H1 (cell line): Measurements from ENCODE around the gene CCDC185.

Experiments used
- CHD2 ChIP-seq: IDR thresholded peaks from 2 replicates; pipeline ENCODE4 v1.6.1; 2012; ENCODE audit warnings: low read length, improper control_type of control experiment
- CREB1 ChIP-seq: IDR thresholded peaks from 2 replicates; pipeline ENCODE4 v1.6.1; 2012; ENCODE audit warnings: inconsistent platforms
- EZH2 ChIP-seq: fragments of 200-600 bp; sonication (generic); IDR thresholded peaks from 2 replicates; pipeline ENCODE4 v1.7.1; 2012; ENCODE audit warnings: low read depth, mild to moderate bottlenecking, moderate library complexity, low read length, inconsistent platforms; ENCODE audit not compliant: severe bottlenecking
- FOSL1 ChIP-seq: IDR thresholded peaks from 2 replicates; pipeline ENCODE4 v1.6.1; 2011; ENCODE audit warnings: mild to moderate bottlenecking, low read depth, low read length, moderate library complexity; ENCODE audit not compliant: insufficient read depth
- JUND ChIP-seq: IDR thresholded peaks from 2 replicates; pipeline ENCODE4 v1.6.1; 2011; ENCODE audit warnings: mild to moderate bottlenecking, improper control_type of control experiment, low read length
- POLR2AphosphoS5 ChIP-seq: IDR thresholded peaks from 2 replicates; pipeline ENCODE4 v1.6.1; 2011; ENCODE audit warnings: low read depth, low read length
- SAP30 ChIP-seq: fragments of 300-600 bp; sonication (generic); IDR thresholded peaks from 2 replicates; pipeline ENCODE4 v1.7.1; 2012; ENCODE audit warnings: low read length, moderate library complexity, mild to moderate bottlenecking, inconsistent platforms; ENCODE audit not compliant: insufficient read depth, insufficient replicate concordance
- SIN3A ChIP-seq, 2 experiments: IDR thresholded peaks in 1 of 2; conservative IDR thresholded peaks in 1 of 2; 2 replicates each; pipeline ENCODE4 v1.6.1; 2011 to 2012; ENCODE audit warnings: low read length in 2 of 2, improper control_type of control experiment in 1 of 2, low read depth in 1 of 2, mild to moderate bottlenecking in 1 of 2
- SUZ12 ChIP-seq: fragments of 200-600 bp; sonication (generic); IDR thresholded peaks from 2 replicates; pipeline ENCODE4 v1.6.1; 2012; ENCODE audit warnings: mild to moderate bottlenecking, inconsistent platforms, low read length, moderate library complexity, mixed read lengths
- TEAD4 ChIP-seq: IDR thresholded peaks from 2 replicates; pipeline ENCODE4 v1.6.1; 2012; ENCODE audit warnings: low read depth, low read length, inconsistent platforms, mixed read lengths
- YY1 ChIP-seq: IDR thresholded peaks from 2 replicates; pipeline ENCODE4 v1.6.1; 2011; ENCODE audit warnings: low read depth, mild to moderate bottlenecking, low read length
- TF ChIP-seq, protein P1 (sequence below), 3 experiments: IDR thresholded peaks; 1 replicate in 2 of 3; 2 replicates in 1 of 3; pipeline versions ENCODE4 v1.5.1 to v1.6.1; 2011; ENCODE audit warnings: low read length in 3 of 3, mild to moderate bottlenecking in 3 of 3, inconsistent platforms in 2 of 3, low read depth in 1 of 3, moderate library complexity in 1 of 3; ENCODE audit not compliant: insufficient read depth in 1 of 3; ENCODE audit errors: control extremely low read depth in 1 of 3
- TF ChIP-seq, protein P2 (sequence below): IDR thresholded peaks from 2 replicates; pipeline ENCODE4 v1.6.1; 2012; ENCODE audit warnings: inconsistent platforms

DNA sequence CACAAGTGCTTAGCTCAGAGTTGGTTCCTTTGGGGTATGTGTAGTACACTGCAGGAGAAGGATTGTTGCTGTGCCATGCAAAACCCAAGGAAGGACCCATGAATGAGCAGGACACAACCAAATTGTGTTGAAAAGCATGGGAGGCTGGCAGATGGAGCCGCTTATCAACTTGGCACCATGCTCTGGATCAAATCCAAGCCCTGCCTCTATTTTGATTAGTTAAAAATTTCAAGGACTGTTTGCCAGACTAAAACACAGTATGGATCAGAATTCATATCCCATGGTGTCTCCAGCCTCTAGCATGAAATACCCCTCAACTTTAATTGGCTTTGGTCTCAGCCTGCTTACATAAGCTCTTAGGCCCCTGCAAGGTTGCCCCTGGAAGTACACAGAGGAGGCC, 27.8 kb downstream of the CCDC185 start:
- TF ChIP-seq SUZ12 (no peak), CHD2 (no peak), SAP30 (no peak), EZH2 (no peak), TEAD4 (no peak), JUND (no peak), YY1 (no peak), POLR2AphosphoS5 (no peak), SIN3A (conservative IDR thresholded peaks at IDR 0.05 in 1 of 2, IDR thresholded peaks at IDR 0.05 in 1 of 2; ENCODE audit: low read depth in 1 of 2, low read length in 2 of 2) (no peak), FOSL1 (no peak), CREB1 (no peak)
- TF ChIP-seq, protein P1, sequence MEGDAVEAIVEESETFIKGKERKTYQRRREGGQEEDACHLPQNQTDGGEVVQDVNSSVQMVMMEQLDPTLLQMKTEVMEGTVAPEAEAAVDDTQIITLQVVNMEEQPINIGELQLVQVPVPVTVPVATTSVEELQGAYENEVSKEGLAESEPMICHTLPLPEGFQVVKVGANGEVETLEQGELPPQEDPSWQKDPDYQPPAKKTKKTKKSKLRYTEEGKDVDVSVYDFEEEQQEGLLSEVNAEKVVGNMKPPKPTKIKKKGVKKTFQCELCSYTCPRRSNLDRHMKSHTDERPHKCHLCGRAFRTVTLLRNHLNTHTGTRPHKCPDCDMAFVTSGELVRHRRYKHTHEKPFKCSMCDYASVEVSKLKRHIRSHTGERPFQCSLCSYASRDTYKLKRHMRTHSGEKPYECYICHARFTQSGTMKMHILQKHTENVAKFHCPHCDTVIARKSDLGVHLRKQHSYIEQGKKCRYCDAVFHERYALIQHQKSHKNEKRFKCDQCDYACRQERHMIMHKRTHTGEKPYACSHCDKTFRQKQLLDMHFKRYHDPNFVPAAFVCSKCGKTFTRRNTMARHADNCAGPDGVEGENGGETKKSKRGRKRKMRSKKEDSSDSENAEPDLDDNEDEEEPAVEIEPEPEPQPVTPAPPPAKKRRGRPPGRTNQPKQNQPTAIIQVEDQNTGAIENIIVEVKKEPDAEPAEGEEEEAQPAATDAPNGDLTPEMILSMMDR (IDR thresholded peaks at IDR 0.05; ENCODE audit: control extremely low read depth in 1 of 3, insufficient read depth in 1 of 3, low read depth in 1 of 3, low read length in 3 of 3), result no peak
- TF ChIP-seq, protein P2, sequence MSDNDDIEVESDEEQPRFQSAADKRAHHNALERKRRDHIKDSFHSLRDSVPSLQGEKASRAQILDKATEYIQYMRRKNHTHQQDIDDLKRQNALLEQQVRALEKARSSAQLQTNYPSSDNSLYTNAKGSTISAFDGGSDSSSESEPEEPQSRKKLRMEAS, result no peak
